ENCODE results near the gene COL16A1.

Gene COL16A1

GRCh38 chr1:31624731-31625514, 78.9 kb downstream of the COL16A1 start:
- DNase-seq (ENCODE audit: low read depth): no peak

GRCh38 chr1:31624309-31624708, 79.5 kb downstream of the COL16A1 start:
- DNase-seq (ENCODE audit: low read depth): no peak

- no peak for DNase-seq (ENCODE audit: low read depth)
Observed at GRCh38 chr1:31623365-31623764, 80.5 kb downstream of the COL16A1 start.

- no peak for DNase-seq (ENCODE audit: low read depth)
Observed at GRCh38 chr1:31621847-31622730, 81.7 kb downstream of the COL16A1 start.

- no peak for DNase-seq (ENCODE audit: low read depth)
Observed at GRCh38 chr1:31621498-31621820, 82.4 kb downstream of the COL16A1 start.

GRCh38 chr1:31620631-31621497, 83.0 kb downstream of the COL16A1 start:
- DNase-seq (ENCODE audit: low read depth): no peak

GRCh38 chr1:31618916-31619846, 84.6 kb downstream of the COL16A1 start:
- DNase-seq (ENCODE audit: low read depth): no peak

- DNase-seq (ENCODE audit: low read depth): peak; percentile 16
Observed at GRCh38 chr1:31617916-31618746, 85.7 kb downstream of the COL16A1 start.

GRCh38 chr1:31617218-31617915, 86.5 kb downstream of the COL16A1 start, which contains the start of gene HCRTR1:
Gene HCRTR1, plus strand, starts transcription at chr1:31617689. Its CDS starts 1,504 bp downstream, at chr1:31619193.
- DNase-seq (ENCODE audit: low read depth): no peak

GRCh38 chr1:31615939-31616338, 87.9 kb downstream of the COL16A1 start:
- DNase-seq (ENCODE audit: low read depth): no peak

GRCh38 chr1:31615414-31615813, 88.4 kb downstream of the COL16A1 start:
- DNase-seq (ENCODE audit: low read depth): no peak

GRCh38 chr1:31614414-31615005, 89.3 kb downstream of the COL16A1 start:
- no peak for DNase-seq (ENCODE audit: low read depth)

GRCh38 chr1:31609514-31610118, 94.2 kb downstream of the COL16A1 start:
- no peak for DNase-seq (ENCODE audit: low read depth)

GRCh38 chr1:31607360-31607759, 96.5 kb downstream of the COL16A1 start:
- DNase-seq (ENCODE audit: low read depth): no peak

- no peak for DNase-seq (ENCODE audit: low read depth)
Observed at GRCh38 chr1:31605908-31606427, 97.8 kb downstream of the COL16A1 start.

Data from stimulated activated CD8-positive, alpha-beta memory T cell treated with anti-CD3 and anti-CD28 coated beads, Interleukin-15, amount 100 ng/mL, for 24 hours (primary cell).